Measurements from ENCODE around the gene TXN2. TPM values are rescaled to one million over a fixed set of nuclear protein-coding genes. Genes with fewer than 3 reads are reported as not detected.
"Not testable (repeated sequence)": the region's sequence is repeated elsewhere in the genome, so short reads cannot be mapped to it uniquely, and the experiment has no call there.

TXN2 gene
- 100 to 1,000 TPM in 5 of 6 donors, 10 to 100 TPM in 1; 97.1 to 130 (median 108) TPM for polyA plus RNA-seq (ENCODE audit: low read depth in 6 of 6)

GRCh38 chr22:36481393-36482168 lies at the start of gene TXN2:
TXN2 (minus strand) TSS chr22:36481640; CDS start chr22:36480837, 803 bp downstream.
- H3K27me3 Mint-ChIP-seq, result no peaks in the 10 kb centered on the region
- H3K4me1 Mint-ChIP-seq, result peaks cover 16 to 25% (median 17%) of the 10 kb centered on the region in 3 donors

GRCh38 chr22:36528795-36529751 lies 47.6 kb upstream of the TXN2 start, which contains the start of gene EIF3D:
EIF3D (minus strand) TSS chr22:36529166; CDS start chr22:36526121, 3,045 bp downstream.
- peak; percentile 98 for DNase-seq
- peak; percentile 88 to 90 for ATAC-seq (ENCODE audit: low read depth in 2 of 2)
- H3K9me3 Mint-ChIP-seq, result no peaks in the 10 kb centered on the region
- peaks cover 4 to 45% (median 23%) of the 10 kb centered on the region in 3 donors for H3K4me1 Mint-ChIP-seq
- H3K4me3 Mint-ChIP-seq, result peak within 1 kb of the TSS; percentile 82 to 98 (median 97)
- peaks cover 14 to 17% of the 10 kb centered on the region in 2 donors for H3K36me3 Mint-ChIP-seq
- peak within 1 kb of the TSS; percentile 91 to 100 (median 99) for H3K27ac Mint-ChIP-seq
- H3K27me3 Mint-ChIP-seq, result no peaks in the 10 kb centered on the region

More at GRCh38 chr22:36481393-36482168, at the start of gene TXN2:
- peak; percentile 94 for DNase-seq
- Mint-ChIP-seq H3K4me3 (peak within 1 kb of the TSS; percentile 82 to 99 (median 97)), H3K9me3 (peaks cover 0 to 4% (median 0%) of the 10 kb centered on the region in 7 donors), H3K27ac (peak within 1 kb of the TSS; percentile 98 to 100 (median 99)), H3K36me3 (peaks cover 4 to 6% of the 10 kb centered on the region in 2 donors)
- ATAC-seq (ENCODE audit: low read depth in 2 of 2), result peak; percentile 82 to 85

- H3K9me3 Mint-ChIP-seq, result no peaks in the 10 kb centered on the region
- H3K36me3 Mint-ChIP-seq, result peaks cover 21 to 25% of the 10 kb centered on the region in 2 donors
- ATAC-seq (ENCODE audit: low read depth in 2 of 2) (no peak), DNase-seq (no peak)
- no peaks in the 10 kb centered on the region for H3K27me3 Mint-ChIP-seq
- H3K4me1 Mint-ChIP-seq, result peaks cover 4 to 45% (median 23%) of the 10 kb centered on the region in 3 donors
- peak overlapping the region; percentile 82 to 98 (median 97) for H3K4me3 Mint-ChIP-seq
- H3K27ac Mint-ChIP-seq, result peak overlapping the region; percentile 84 to 100 (median 96)
Observed at GRCh38 chr22:36528341-36528740, 46.9 kb upstream of the TXN2 start.

- H3K4me1 Mint-ChIP-seq, result peaks cover 4 to 34% (median 29%) of the 10 kb centered on the region in 3 donors
- no peaks in the 10 kb centered on the region for H3K9me3 Mint-ChIP-seq
- ATAC-seq (ENCODE audit: low read depth in 2 of 2) (no peak), DNase-seq (no peak)
- no peak overlapping the region for H3K27ac Mint-ChIP-seq
- H3K36me3 Mint-ChIP-seq, result peaks cover 31 to 33% of the 10 kb centered on the region in 2 donors
- H3K4me3 Mint-ChIP-seq, result no peak overlapping the region
- no peaks in the 10 kb centered on the region for H3K27me3 Mint-ChIP-seq
Observed at GRCh38 chr22:36522662-36523061, 41.2 kb upstream of the TXN2 start.

GRCh38 chr22:36520423-36520822 lies 39.0 kb upstream of the TXN2 start:
- DNase-seq (no peak), ATAC-seq (ENCODE audit: low read depth in 2 of 2) (no peak)
- Mint-ChIP-seq H3K27me3 (no peaks in the 10 kb centered on the region), H3K27ac (peak overlapping the region in 2 of 6 donors; percentile 24 to 74), H3K4me3 (no peak overlapping the region), H3K9me3 (no peaks in the 10 kb centered on the region), H3K36me3 (peaks cover 32 to 47% of the 10 kb centered on the region in 2 donors), H3K4me1 (peaks cover 0 to 17% (median 12%) of the 10 kb centered on the region in 3 donors)

GRCh38 chr22:36519906-36520305 lies 38.5 kb upstream of the TXN2 start:
- H3K4me3 Mint-ChIP-seq; ATAC-seq (ENCODE audit: low read depth in 2 of 2); H3K27me3 Mint-ChIP-seq; H3K9me3 Mint-ChIP-seq; DNase-seq: not testable (repeated sequence)
- Mint-ChIP-seq H3K4me1 (peaks cover 0 to 16% (median 12%) of the 10 kb centered on the region in 3 donors), H3K27ac (peak overlapping the region in 1 of 6 donors; percentile 85), H3K36me3 (peaks cover 33 to 46% of the 10 kb centered on the region in 2 donors)

GRCh38 chr22:36514766-36515165 lies 33.3 kb upstream of the TXN2 start:
- ATAC-seq (ENCODE audit: low read depth in 2 of 2) (no peak), DNase-seq (no peak)
- peaks cover 9 to 10% (median 9%) of the 10 kb centered on the region in 3 donors for H3K4me1 Mint-ChIP-seq
- no peaks in the 10 kb centered on the region for H3K9me3 Mint-ChIP-seq
- peaks cover 37 to 50% of the 10 kb centered on the region in 2 donors for H3K36me3 Mint-ChIP-seq
- H3K27me3 Mint-ChIP-seq, result no peaks in the 10 kb centered on the region
- H3K27ac Mint-ChIP-seq, result peak overlapping the region in 1 of 6 donors; percentile 57
- H3K4me3 Mint-ChIP-seq, result no peak overlapping the region

- ATAC-seq (ENCODE audit: low read depth in 2 of 2), result no peak
- no peaks in the 10 kb centered on the region for H3K9me3 Mint-ChIP-seq
- H3K36me3 Mint-ChIP-seq, result peaks cover 37 to 50% of the 10 kb centered on the region in 2 donors
Observed at GRCh38 chr22:36512991-36513390, 31.6 kb upstream of the TXN2 start.

GRCh38 chr22:36512333-36512732 lies 30.9 kb upstream of the TXN2 start:
- H3K4me1 Mint-ChIP-seq, result peaks cover 8 to 13% (median 10%) of the 10 kb centered on the region in 3 donors
- peak overlapping the region in 1 of 6 donors; percentile 43 for H3K27ac Mint-ChIP-seq
- no peaks in the 10 kb centered on the region for H3K9me3 Mint-ChIP-seq
- no peak overlapping the region for H3K4me3 Mint-ChIP-seq
- no peaks in the 10 kb centered on the region for H3K27me3 Mint-ChIP-seq
- peaks cover 34 to 50% of the 10 kb centered on the region in 2 donors for H3K36me3 Mint-ChIP-seq
- ATAC-seq (ENCODE audit: low read depth in 2 of 2) (no peak), DNase-seq (no peak)

More at GRCh38 chr22:36512991-36513390, 31.6 kb upstream of the TXN2 start:
- no peak for DNase-seq
- H3K4me3 Mint-ChIP-seq, result no peak overlapping the region
- peak overlapping the region in 2 of 6 donors; percentile 38 to 48 for H3K27ac Mint-ChIP-seq
- no peaks in the 10 kb centered on the region for H3K27me3 Mint-ChIP-seq
- peaks cover 6 to 10% (median 8%) of the 10 kb centered on the region in 3 donors for H3K4me1 Mint-ChIP-seq

- DNase-seq, result peak; percentile 25
- Mint-ChIP-seq H3K4me3 (peak overlapping the region in 2 of 8 donors; percentile 37 to 60), H3K9me3 (no peaks in the 10 kb centered on the region)
Observed at GRCh38 chr22:36510966-36511881, 29.8 kb upstream of the TXN2 start.

GRCh38 chr22:36510384-36510783 lies 28.9 kb upstream of the TXN2 start:
- H3K27ac Mint-ChIP-seq, result peak overlapping the region in 2 of 6 donors; percentile 61 to 87

More at GRCh38 chr22:36510966-36511881, 29.8 kb upstream of the TXN2 start:
- peak overlapping the region in 5 of 6 donors; percentile 61 to 94 (median 69) for H3K27ac Mint-ChIP-seq
- H3K4me1 Mint-ChIP-seq, result peaks cover 8 to 14% (median 12%) of the 10 kb centered on the region in 3 donors
- peaks cover 26 to 49% of the 10 kb centered on the region in 2 donors for H3K36me3 Mint-ChIP-seq
- peak; percentile 14 to 16 for ATAC-seq (ENCODE audit: low read depth in 2 of 2)
- no peaks in the 10 kb centered on the region for H3K27me3 Mint-ChIP-seq

GRCh38 chr22:36507518-36508010 lies 26.1 kb upstream of the TXN2 start:
- Mint-ChIP-seq H3K9me3 (no peaks in the 10 kb centered on the region), H3K4me3 (peak overlapping the region in 7 of 8 donors; percentile 10 to 87 (median 73)), H3K4me1 (peaks cover 8 to 14% (median 12%) of the 10 kb centered on the region in 3 donors), H3K27ac (peak overlapping the region in 3 of 6 donors; percentile 3 to 69 (median 56)), H3K36me3 (peaks cover 5 to 19% of the 10 kb centered on the region in 2 donors), H3K27me3 (no peaks in the 10 kb centered on the region)
- DNase-seq, result no peak
- ATAC-seq (ENCODE audit: low read depth in 2 of 2), result no peak

More at GRCh38 chr22:36510384-36510783, 28.9 kb upstream of the TXN2 start:
- ATAC-seq (ENCODE audit: low read depth in 2 of 2), result no peak
- no peaks in the 10 kb centered on the region for H3K27me3 Mint-ChIP-seq
- no peaks in the 10 kb centered on the region for H3K9me3 Mint-ChIP-seq
- peaks cover 18 to 40% of the 10 kb centered on the region in 2 donors for H3K36me3 Mint-ChIP-seq
- H3K4me1 Mint-ChIP-seq, result peaks cover 8 to 14% (median 12%) of the 10 kb centered on the region in 3 donors
- DNase-seq, result no peak
- H3K4me3 Mint-ChIP-seq, result peak overlapping the region in 1 of 8 donors; percentile 50

Data from naive B cell (primary cell).